H9 (cell line): ENCODE data around the gene MYDGF. TPM values are rescaled to one million over a fixed set of nuclear protein-coding genes. Genes with fewer than 3 reads are reported as not detected.

Source experiments
- DNase-seq: peaks from one replicate; pipeline ENCODE4 v3.0.0-alpha.2; 2017
- H2AFZ ChIP-seq: one replicate; pipeline ENCODE4 v1.6.1; 2013; ENCODE audit warnings: mild to moderate bottlenecking, low read length, control low read depth, moderate library complexity
- H2AK5ac ChIP-seq: 2 replicates; pipeline ENCODE4 v1.6.1; 2013; ENCODE audit warnings: low read length, control low read depth, mixed read lengths; ENCODE audit not compliant: insufficient read length
- H2BK120ac ChIP-seq: one replicate; pipeline ENCODE4 v1.6.1; 2013; ENCODE audit warnings: low read depth, mild to moderate bottlenecking, low read length, control low read depth, inconsistent platforms; ENCODE audit not compliant: poor library complexity, severe bottlenecking
- H2BK12ac ChIP-seq: 2 replicates; pipeline ENCODE4 v1.6.1; 2013; ENCODE audit warnings: low read length, control low read depth, mixed read lengths, low read depth; ENCODE audit not compliant: insufficient read length
- H2BK15ac ChIP-seq: 2 replicates; pipeline ENCODE4 v1.6.1; 2013; ENCODE audit warnings: low read depth, low read length, control low read depth
- H2BK20ac ChIP-seq: one replicate; pipeline ENCODE4 v1.6.1; 2013; ENCODE audit warnings: low read depth, mild to moderate bottlenecking, low read length, control low read depth, inconsistent platforms; ENCODE audit not compliant: poor library complexity, severe bottlenecking
- H2BK5ac ChIP-seq: 2 replicates; pipeline ENCODE4 v1.6.1; 2013; ENCODE audit warnings: low read length, control low read depth, mixed read lengths; ENCODE audit not compliant: insufficient read length
- H3K14ac ChIP-seq: 2 replicates; pipeline ENCODE4 v1.6.1; 2013; ENCODE audit warnings: low read length, control low read depth; ENCODE audit not compliant: insufficient read depth
- H3K18ac ChIP-seq: 2 replicates; pipeline ENCODE4 v1.6.1; 2013; ENCODE audit warnings: low read depth, mild to moderate bottlenecking, mixed read lengths, low read length, control low read depth; ENCODE audit not compliant: insufficient read length
- H3K23ac ChIP-seq: 2 replicates; pipeline ENCODE4 v1.6.1; 2013; ENCODE audit warnings: low read length, control low read depth, mixed read lengths, low read depth; ENCODE audit not compliant: insufficient read length
- H3K23me2 ChIP-seq: 2 replicates; pipeline ENCODE4 v1.6.1; 2013; ENCODE audit warnings: low read depth, mild to moderate bottlenecking, mixed read lengths, low read length, control low read depth; ENCODE audit not compliant: insufficient read length, poor library complexity, severe bottlenecking
- H3K27ac ChIP-seq: 2 replicates; pipeline ENCODE4 v1.5.1; 2013; ENCODE audit warnings: low read length, control low read depth, mixed read lengths, low read depth; ENCODE audit not compliant: insufficient read length
- H3K27me3 ChIP-seq: 2 replicates; pipeline ENCODE4 v1.6.1; 2013; ENCODE audit warnings: low read length, control low read depth, inconsistent platforms; ENCODE audit not compliant: insufficient read depth
- H3K4ac ChIP-seq: 2 replicates; pipeline ENCODE4 v1.6.1; 2013; ENCODE audit warnings: low read depth, mild to moderate bottlenecking, control low read depth, inconsistent platforms, low read length, moderate library complexity
- H3K4me1 ChIP-seq: 2 replicates; pipeline ENCODE4 v1.6.1; 2013; ENCODE audit warnings: low read length, control low read depth, inconsistent platforms; ENCODE audit not compliant: insufficient read depth
- H3K4me2 ChIP-seq: 2 replicates; pipeline ENCODE4 v1.6.1; 2013; ENCODE audit warnings: low read length, control low read depth, mixed read lengths; ENCODE audit not compliant: insufficient read length, insufficient read depth
- H3K56ac ChIP-seq: 2 replicates; pipeline ENCODE4 v1.6.1; 2013; ENCODE audit warnings: low read depth, mild to moderate bottlenecking, mixed read lengths, low read length, control low read depth; ENCODE audit not compliant: insufficient read length
- H3K79me1 ChIP-seq: 2 replicates; pipeline ENCODE4 v1.6.1; 2013; ENCODE audit warnings: low read depth, mild to moderate bottlenecking, moderate library complexity, low read length, control low read depth, inconsistent platforms; ENCODE audit not compliant: insufficient read depth, poor library complexity, severe bottlenecking
- H3K79me2 ChIP-seq: 2 replicates; pipeline ENCODE4 v1.6.1; 2013; ENCODE audit warnings: low read length, control low read depth, inconsistent platforms; ENCODE audit not compliant: insufficient read depth
- H3K9ac ChIP-seq: 2 replicates; pipeline ENCODE4 v1.6.1; 2013; ENCODE audit warnings: low read length, control low read depth, mixed read lengths; ENCODE audit not compliant: insufficient read length; ENCODE audit errors: extremely low read depth
- H3K9me3 ChIP-seq: one replicate; pipeline ENCODE4 v1.6.1; 2013; ENCODE audit warnings: low read depth, low read length, inconsistent platforms; ENCODE audit not compliant: control insufficient read depth
- H3T11ph ChIP-seq: one replicate; pipeline ENCODE4 v1.6.1; 2013; ENCODE audit warnings: mild to moderate bottlenecking, low read length, control low read depth, inconsistent platforms
- H4K20me1 ChIP-seq: one replicate; pipeline ENCODE4 v1.6.1; 2013; ENCODE audit not compliant: control insufficient read depth, insufficient read length, insufficient read depth
- H4K5ac ChIP-seq: 2 replicates; pipeline ENCODE4 v1.6.1; 2013; ENCODE audit warnings: low read depth, mild to moderate bottlenecking, mixed read lengths, low read length, control low read depth; ENCODE audit not compliant: insufficient read length
- H4K8ac ChIP-seq: replicated peaks from 2 replicates; pipeline ENCODE4 v1.6.1; 2013; ENCODE audit warnings: low read length, control low read depth, mixed read lengths, low read depth; ENCODE audit not compliant: insufficient read length
- H4K91ac ChIP-seq: 2 replicates; pipeline ENCODE4 v1.6.1; 2013; ENCODE audit warnings: low read depth, mild to moderate bottlenecking, moderate library complexity, mixed read lengths, low read length, control low read depth; ENCODE audit not compliant: insufficient read length
- H3K27ac Mint-ChIP-seq, 3 experiments: 2 replicates in 2 of 3; 3 replicates in 1 of 3; pipeline ENCODE4 v1.8.0; 2020 to 2021; ENCODE audit warnings: mixed read lengths in 3 of 3, mild to moderate bottlenecking in 1 of 3, moderate library complexity in 1 of 3
- H3K27me3 Mint-ChIP-seq: 2 replicates; pipeline ENCODE4 v1.8.0; 2021; ENCODE audit warnings: low read depth, mild to moderate bottlenecking, moderate library complexity, mixed read lengths
- H3K36me3 Mint-ChIP-seq, 3 experiments: 2 replicates in 2 of 3; 3 replicates in 1 of 3; pipeline ENCODE4 v1.8.0; 2020 to 2021; ENCODE audit warnings: low read depth in 3 of 3, mixed read lengths in 3 of 3; ENCODE audit not compliant: insufficient read depth in 1 of 3
- H3K4me1 Mint-ChIP-seq, 2 experiments: 2 replicates each; pipeline ENCODE4 v1.8.0; 2020; ENCODE audit warnings: mixed read lengths in 2 of 2
- H3K4me3 Mint-ChIP-seq, 2 experiments: 2 replicates in 1 of 2; 3 replicates in 1 of 2; pipeline ENCODE4 v1.8.0; 2020 to 2021; ENCODE audit warnings: mild to moderate bottlenecking in 2 of 2, mixed read lengths in 2 of 2, moderate library complexity in 1 of 2
- H3K9me3 Mint-ChIP-seq, 2 experiments: 2 replicates in 1 of 2; 3 replicates in 1 of 2; pipeline ENCODE4 v1.8.0; 2020; ENCODE audit warnings: mild to moderate bottlenecking in 2 of 2, mixed read lengths in 2 of 2, moderate library complexity in 1 of 2
- WGBS: extraction: QIAGEN DNeasy Blood & Tissue Kit; methylation state at CpG from one replicate; pipeline ENCODE4 v1.1.7; 2013; ENCODE audit warnings: missing lambda C conversion rate, low lambda C conversion rate, mixed read lengths; ENCODE audit not compliant: insufficient read length; ENCODE audit errors: extremely low coverage; 5-methylcytosine and 5-hydroxymethylcytosine counted together
- total RNA-seq: library from RNA; stranded (reverse); gene quantifications from 2 replicates; pipeline ENCODE4 v1.2.1, GENCODE V29; 2021
- TF ChIP-seq, protein P1 (sequence below): fragments of 200-600 bp; sonication (generic); conservative IDR thresholded peaks from 3 replicates; pipeline ENCODE4 v1.8.0; 2021; ENCODE audit warnings: antibody characterized with exemption, mild to moderate bottlenecking

The MYDGF gene
- total RNA-seq, 1 experiment from 2014 or later: 43.4 TPM

DNA sequence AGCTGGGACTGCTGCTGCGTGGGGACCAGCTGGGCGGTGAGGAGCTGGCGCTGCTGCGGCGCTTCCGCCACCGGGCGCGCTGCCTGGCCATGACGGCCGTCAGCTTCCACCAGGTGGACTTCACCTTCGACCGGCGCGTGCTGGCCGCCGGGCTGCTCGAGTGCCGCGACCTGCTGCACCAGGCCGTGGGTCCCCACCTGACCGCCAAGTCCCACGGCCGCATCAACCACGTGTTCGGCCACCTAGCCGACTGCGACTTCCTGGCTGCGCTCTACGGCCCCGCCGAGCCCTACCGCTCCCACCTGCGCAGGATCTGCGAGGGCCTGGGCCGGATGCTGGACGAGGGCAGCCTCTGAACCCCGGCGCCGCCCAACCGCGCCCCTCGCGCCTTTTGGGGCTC lies 18.1 kb downstream of the MYDGF start:
- Histone ChIP-seq H4K5ac (no peak overlapping the region), H2AFZ (no peak overlapping the region), H3K14ac (no peak overlapping the region), H3K9me3 (no peaks in the 10 kb centered on the region), H3K79me2 (no peaks in the 10 kb centered on the region), H3T11ph (no peak overlapping the region), H3K23ac (no peak overlapping the region), H2BK5ac (no peak overlapping the region), H3K4me2 (no peak overlapping the region), H4K91ac (no peak overlapping the region), H3K9ac (no peak overlapping the region), H3K79me1 (no peaks in the 10 kb centered on the region), H3K56ac (no peak overlapping the region), H4K20me1 (no peaks in the 10 kb centered on the region), H3K4ac (no peak overlapping the region), H4K8ac (no peak overlapping the region), H3K4me1 (no peaks in the 10 kb centered on the region), H3K23me2 (no peaks in the 10 kb centered on the region), H2BK12ac (no peak overlapping the region), H2BK20ac (no peak overlapping the region), H3K27me3 (no peaks in the 10 kb centered on the region), H3K27ac (no peak overlapping the region), H3K18ac (no peak overlapping the region), H2AK5ac (no peak overlapping the region), H2BK15ac (no peak overlapping the region), H2BK120ac (no peak overlapping the region)
- Mint-ChIP-seq H3K36me3 (peaks cover 3 to 11% (median 5%) of the 10 kb centered on the region in 3 experiments; a peak in 4 of 7 replicates), H3K9me3 (no peaks in the 10 kb centered on the region), H3K4me3 (no peak overlapping the region), H3K27me3 (no peaks in the 10 kb centered on the region), H3K27ac (no peak overlapping the region), H3K4me1 (peaks cover 5 to 15% of the 10 kb centered on the region in 2 experiments; a peak in 3 of 4 replicates)
- no peak for DNase-seq
- TF ChIP-seq, protein P1, sequence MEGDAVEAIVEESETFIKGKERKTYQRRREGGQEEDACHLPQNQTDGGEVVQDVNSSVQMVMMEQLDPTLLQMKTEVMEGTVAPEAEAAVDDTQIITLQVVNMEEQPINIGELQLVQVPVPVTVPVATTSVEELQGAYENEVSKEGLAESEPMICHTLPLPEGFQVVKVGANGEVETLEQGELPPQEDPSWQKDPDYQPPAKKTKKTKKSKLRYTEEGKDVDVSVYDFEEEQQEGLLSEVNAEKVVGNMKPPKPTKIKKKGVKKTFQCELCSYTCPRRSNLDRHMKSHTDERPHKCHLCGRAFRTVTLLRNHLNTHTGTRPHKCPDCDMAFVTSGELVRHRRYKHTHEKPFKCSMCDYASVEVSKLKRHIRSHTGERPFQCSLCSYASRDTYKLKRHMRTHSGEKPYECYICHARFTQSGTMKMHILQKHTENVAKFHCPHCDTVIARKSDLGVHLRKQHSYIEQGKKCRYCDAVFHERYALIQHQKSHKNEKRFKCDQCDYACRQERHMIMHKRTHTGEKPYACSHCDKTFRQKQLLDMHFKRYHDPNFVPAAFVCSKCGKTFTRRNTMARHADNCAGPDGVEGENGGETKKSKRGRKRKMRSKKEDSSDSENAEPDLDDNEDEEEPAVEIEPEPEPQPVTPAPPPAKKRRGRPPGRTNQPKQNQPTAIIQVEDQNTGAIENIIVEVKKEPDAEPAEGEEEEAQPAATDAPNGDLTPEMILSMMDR: no peak
- WGBS: no CpG with 5 or more reads among the region's 44 CpGs
